ENCODE results near the gene RPTOR. TPM values are rescaled to one million over a fixed set of nuclear protein-coding genes. Genes with fewer than 3 reads are reported as not detected.

Gene RPTOR
- total RNA-seq, 1 experiment from 2014 or later, result 58.0 TPM

GRCh38 chr17:81002013-81002384 lies 457.4 kb downstream of the RPTOR start:
- POLR2A ChIA-PET, result no interaction called here
- intact Hi-C loops (cut with micrococcal nuclease; ENCODE audit: unreplicated experiment), result no loop called here
- CTCF ChIA-PET, result no interaction called here

GRCh38 chr17:81002409-81003361 lies 458.0 kb downstream of the RPTOR start:
- TF ChIP-seq SIN3A (IDR thresholded peaks at IDR 0.05; ENCODE audit: borderline replicate concordance, insufficient read depth, low read depth, low read length), result no peak
- TF ChIP-seq POLR2AphosphoS5 (IDR thresholded peaks at IDR 0.05; ENCODE audit: low read depth, low read length), result 0 out of 2 replicates have a peak, but pooled peaks have one; percentile 20
- ATAC-seq (peak; percentile 36), DNase-seq (ENCODE audit: low read depth, low spot score) (no peak)
- Histone ChIP-seq H3K27me3 (ENCODE audit: control insufficient read depth, insufficient read depth, low read length) (peaks cover 9% of the 10 kb centered on the region), H3K27ac (ENCODE audit: low read length) (no peak overlapping the region; the same call in 1 of the 2 replicates), H3K4me3 (ENCODE audit: low read depth in 2 of 2, low read length in 2 of 2) (no peak overlapping the region), H3K36me3 (ENCODE audit: control insufficient read depth, insufficient read depth, low read length) (no peaks in the 10 kb centered on the region), H3K9me3 (ENCODE audit: control insufficient read depth, insufficient read depth, low read depth, low read length) (no peaks in the 10 kb centered on the region), H3K4me1 (ENCODE audit: control insufficient read depth, insufficient read depth, low read length) (peaks cover 11% of the 10 kb centered on the region)
- intact Hi-C loops (cut with micrococcal nuclease; ENCODE audit: unreplicated experiment) (no loop called here), in situ Hi-C loops (cut with HindIII; ENCODE audit: low pct_unique_long_range_greater_than_20kb, low sequenced_read_pairs) (no loop called here)
- CTCF ChIA-PET, result no interaction called here
- TSS peak; percentile 58 for BruUV-seq (replicated peaks)
- POLR2A ChIA-PET, result interaction anchor here (0.5 kb wide), 1 partner anchor 9 kb away, joined by 7 read pairs; no protein-coding TSS in a partner anchor

More at GRCh38 chr17:81002013-81002384, 457.4 kb downstream of the RPTOR start:
- H3K9me3 ChIP-seq (ENCODE audit: control insufficient read depth, insufficient read depth, low read depth, low read length), result no peaks in the 10 kb centered on the region
- ATAC-seq (no peak), DNase-seq (ENCODE audit: low read depth, low spot score) (no peak)
- H3K4me1 ChIP-seq (ENCODE audit: control insufficient read depth, insufficient read depth, low read length), result peaks cover 14% of the 10 kb centered on the region
- in situ Hi-C loops (cut with HindIII; ENCODE audit: low pct_unique_long_range_greater_than_20kb, low sequenced_read_pairs), result no loop called here
- BruUV-seq (replicated peaks), result no TSS peak
- TF ChIP-seq TCF7L2 (IDR thresholded peaks at IDR 0.05; ENCODE audit: low read depth, low read length) (no peak), SIN3A (IDR thresholded peaks at IDR 0.05; ENCODE audit: borderline replicate concordance, insufficient read depth, low read depth, low read length) (no peak), POLR2AphosphoS5 (IDR thresholded peaks at IDR 0.05; ENCODE audit: low read depth, low read length) (no peak), CTCF (IDR thresholded peaks at IDR 0.05) (no peak), REST (IDR thresholded peaks at IDR 0.05; ENCODE audit: insufficient read depth in 1 of 2, low read depth in 2 of 2, low read length in 1 of 2) (no peak)
- H3K4me3 ChIP-seq (ENCODE audit: low read depth in 2 of 2, low read length in 2 of 2), result no peak overlapping the region
- H3K27ac ChIP-seq (ENCODE audit: low read length), result no peak overlapping the region
- H3K36me3 ChIP-seq (ENCODE audit: control insufficient read depth, insufficient read depth, low read length), result no peaks in the 10 kb centered on the region
- peaks cover 9% of the 10 kb centered on the region for H3K27me3 ChIP-seq (ENCODE audit: control insufficient read depth, insufficient read depth, low read length)
